T-helper 2 cell treated with Interferon-gamma antibody and Interleukin-4, amounts not matched to agents 5 μg/mL and 100 μg/mL, for 36 hours (primary cell): ENCODE results near the gene TMEM167A.

Experiments
- DNase-seq: peaks from one replicate; pipeline ENCODE4 v3.0.0; 2021; ENCODE audit warnings: low spot score
- H3K27ac Mint-ChIP-seq: one replicate; pipeline ENCODE4 v1.8.0; 2021; ENCODE audit warnings: mild to moderate bottlenecking, mixed read lengths
- H3K27me3 Mint-ChIP-seq: one replicate; pipeline ENCODE4 v1.8.0; 2021; ENCODE audit warnings: low read depth, mixed read lengths
- H3K36me3 Mint-ChIP-seq: one replicate; pipeline ENCODE4 v1.8.0; 2021; ENCODE audit warnings: low read depth, mixed read lengths
- H3K4me1 Mint-ChIP-seq: one replicate; pipeline ENCODE4 v1.8.0; 2021; ENCODE audit warnings: low read depth, mixed read lengths
- H3K4me3 Mint-ChIP-seq: one replicate; pipeline ENCODE4 v1.8.0; 2022; ENCODE audit warnings: mild to moderate bottlenecking, moderate library complexity, mixed read lengths
- H3K9me3 Mint-ChIP-seq: one replicate; pipeline ENCODE4 v1.8.0; 2021; ENCODE audit warnings: mixed read lengths

The TMEM167A gene

GRCh38 chr5:83035373-83036100, 41.7 kb downstream of the TMEM167A start:
- peaks cover 2% of the 10 kb centered on the region for H3K27me3 Mint-ChIP-seq
- H3K36me3 Mint-ChIP-seq: no peaks in the 10 kb centered on the region
- H3K27ac Mint-ChIP-seq: no peak overlapping the region
- no peaks in the 10 kb centered on the region for H3K9me3 Mint-ChIP-seq
- DNase-seq: no peak
- H3K4me1 Mint-ChIP-seq: peaks cover 3% of the 10 kb centered on the region
- H3K4me3 Mint-ChIP-seq: no peak overlapping the region

- peaks cover 3% of the 10 kb centered on the region for H3K4me1 Mint-ChIP-seq
- DNase-seq: no peak
Measured at GRCh38 chr5:83034528-83035207, 42.5 kb downstream of the TMEM167A start.

DNA sequence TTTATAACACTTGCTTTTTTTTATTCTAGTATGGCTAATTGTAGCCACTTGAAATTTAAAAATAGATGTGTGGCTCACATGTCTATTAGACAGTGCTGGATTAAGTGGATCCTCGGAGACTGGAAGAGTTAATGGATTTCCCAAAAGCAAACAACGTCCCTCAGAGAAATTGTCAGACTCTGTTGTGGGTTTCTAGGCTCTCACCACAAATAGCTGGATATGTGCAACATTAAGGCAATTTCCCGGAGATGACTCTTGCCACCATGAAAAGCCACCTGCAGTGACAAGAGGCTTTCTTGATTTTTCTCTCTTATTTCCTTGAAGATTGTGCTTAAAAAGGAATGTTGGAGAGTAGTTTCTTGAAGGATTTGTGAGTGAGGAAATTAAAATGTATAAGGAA, 43.2 kb downstream of the TMEM167A start:
- Mint-ChIP-seq H3K36me3 (no peaks in the 10 kb centered on the region), H3K27ac (no peak overlapping the region), H3K9me3 (no peaks in the 10 kb centered on the region), H3K4me1 (peaks cover 3% of the 10 kb centered on the region), H3K4me3 (no peak overlapping the region), H3K27me3 (peaks cover 2% of the 10 kb centered on the region)
- DNase-seq: no peak

More at GRCh38 chr5:83034528-83035207, 42.5 kb downstream of the TMEM167A start:
- H3K36me3 Mint-ChIP-seq: no peaks in the 10 kb centered on the region
- H3K27me3 Mint-ChIP-seq: peaks cover 2% of the 10 kb centered on the region
- no peak overlapping the region for H3K27ac Mint-ChIP-seq
- no peak overlapping the region for H3K4me3 Mint-ChIP-seq
- no peaks in the 10 kb centered on the region for H3K9me3 Mint-ChIP-seq

GRCh38 chr5:83031381-83031780, 45.8 kb downstream of the TMEM167A start:
- Mint-ChIP-seq H3K27me3 (peaks cover 2% of the 10 kb centered on the region), H3K9me3 (no peaks in the 10 kb centered on the region), H3K27ac (no peak overlapping the region), H3K4me1 (peaks cover 3% of the 10 kb centered on the region), H3K36me3 (no peaks in the 10 kb centered on the region), H3K4me3 (no peak overlapping the region)
- no peak for DNase-seq

DNA sequence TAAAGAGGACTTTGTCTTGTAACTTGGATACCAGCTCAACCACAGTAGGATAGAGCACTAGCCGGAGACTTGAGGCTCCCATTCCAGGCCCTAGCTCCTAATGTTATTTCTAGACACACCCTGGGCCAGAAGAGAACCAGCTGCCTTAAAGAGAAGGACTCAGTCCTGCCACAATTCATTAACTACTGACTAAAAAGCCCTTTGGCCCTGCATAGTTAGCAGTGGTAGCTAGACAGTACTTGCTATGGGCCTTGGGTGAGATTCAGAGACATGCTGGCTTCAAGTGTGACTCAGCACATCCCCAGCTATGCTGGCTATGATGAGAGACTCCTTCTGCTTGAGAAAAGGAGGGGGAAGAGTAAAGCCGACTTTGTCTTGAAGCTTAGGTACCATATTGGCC, 47.3 kb downstream of the TMEM167A start:
- Mint-ChIP-seq H3K4me1 (peaks cover 3% of the 10 kb centered on the region), H3K27ac (no peak overlapping the region), H3K27me3 (peaks cover 2% of the 10 kb centered on the region), H3K36me3 (no peaks in the 10 kb centered on the region), H3K4me3 (no peak overlapping the region), H3K9me3 (no peaks in the 10 kb centered on the region)
- DNase-seq: no peak

- Mint-ChIP-seq H3K4me3 (no peak overlapping the region), H3K27me3 (no peaks in the 10 kb centered on the region), H3K9me3 (no peaks in the 10 kb centered on the region), H3K27ac (no peak overlapping the region), H3K4me1 (peaks cover 1% of the 10 kb centered on the region), H3K36me3 (no peaks in the 10 kb centered on the region)
- no peak for DNase-seq
Measured at GRCh38 chr5:83026930-83027687, 50.1 kb downstream of the TMEM167A start.

DNA sequence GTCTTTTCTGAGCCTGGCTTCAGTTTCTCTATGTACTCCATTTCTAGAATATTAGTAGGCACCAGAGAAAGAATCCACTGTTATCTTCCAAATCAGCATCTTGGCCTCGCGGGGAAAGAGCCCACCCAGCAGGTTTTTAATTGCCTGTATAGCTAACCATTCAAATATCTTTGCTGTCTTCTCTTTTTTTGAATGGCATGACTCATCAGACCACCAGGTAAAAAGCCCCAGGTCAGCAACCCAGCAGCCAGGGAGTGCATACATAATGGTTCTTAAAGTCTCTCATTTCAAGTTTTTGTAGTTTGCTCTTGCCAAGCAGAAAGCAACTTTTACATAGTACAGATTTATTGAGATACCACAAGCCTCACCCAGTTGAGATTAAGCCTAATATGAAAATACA, 50.7 kb downstream of the TMEM167A start:
- Mint-ChIP-seq H3K27ac (no peak overlapping the region), H3K4me1 (no peaks in the 10 kb centered on the region), H3K27me3 (no peaks in the 10 kb centered on the region), H3K36me3 (no peaks in the 10 kb centered on the region), H3K4me3 (no peak overlapping the region), H3K9me3 (no peaks in the 10 kb centered on the region)
- no peak for DNase-seq

DNA sequence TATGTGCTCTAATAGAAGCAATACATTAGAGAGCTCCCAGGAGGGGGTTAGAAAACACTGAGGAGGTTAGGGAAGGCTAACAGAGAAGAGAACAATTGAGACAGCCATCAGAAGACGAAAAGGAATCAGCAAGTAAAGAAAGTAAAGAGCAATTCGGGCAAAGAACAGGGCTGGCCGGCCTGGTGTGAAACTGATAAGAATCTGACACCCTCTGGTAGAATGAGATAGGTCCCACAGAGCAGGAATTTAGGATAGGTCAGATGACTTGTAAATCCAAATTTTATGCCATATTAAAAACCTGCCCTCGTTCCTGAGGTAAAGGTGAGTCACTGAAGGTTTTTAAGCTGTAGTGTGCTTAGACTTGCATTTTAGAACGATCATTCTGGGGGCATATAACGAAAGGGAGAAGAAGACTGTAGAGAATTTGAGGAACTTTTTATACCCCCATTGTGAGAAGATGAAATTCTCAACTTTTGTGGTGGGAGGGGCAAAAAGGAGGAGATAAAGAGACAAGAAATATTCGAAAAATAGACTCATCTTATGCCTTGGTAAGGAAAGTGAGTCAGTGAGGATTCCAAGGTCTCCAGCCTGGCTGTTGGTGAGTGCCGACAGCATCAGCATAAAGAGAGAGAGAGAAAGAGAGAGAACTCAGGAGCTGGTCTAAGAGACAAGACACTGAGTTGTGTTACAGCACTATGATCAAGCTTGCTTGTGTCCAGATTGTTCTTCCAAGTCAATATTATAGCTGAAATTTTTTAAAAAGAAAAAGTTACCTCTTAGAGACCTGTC, 51.3 kb downstream of the TMEM167A start:
- no peak for DNase-seq
- Mint-ChIP-seq H3K27me3 (no peaks in the 10 kb centered on the region), H3K27ac (no peak overlapping the region), H3K4me1 (no peaks in the 10 kb centered on the region), H3K9me3 (no peaks in the 10 kb centered on the region), H3K4me3 (no peak overlapping the region), H3K36me3 (no peaks in the 10 kb centered on the region)

DNA sequence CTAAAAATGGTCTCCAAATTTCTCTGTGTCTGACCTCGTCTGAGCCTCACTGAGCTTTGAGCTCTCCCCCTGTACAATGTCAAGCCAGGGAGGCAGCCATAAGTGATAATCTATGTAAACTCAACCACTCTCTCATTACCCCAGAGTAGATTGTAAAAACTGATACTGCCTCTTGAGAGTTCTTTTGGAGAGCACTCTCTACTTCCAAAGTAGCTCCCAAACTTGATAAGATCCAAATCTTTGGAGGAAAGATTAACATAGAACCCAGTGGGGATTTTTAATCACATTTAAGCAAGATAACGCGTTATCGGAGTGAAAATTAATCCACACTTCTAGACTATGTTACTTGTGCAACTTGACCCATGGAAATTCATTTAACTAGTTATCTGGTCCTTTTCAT, 54.9 kb downstream of the TMEM167A start:
- H3K27me3 Mint-ChIP-seq: no peaks in the 10 kb centered on the region
- no peak overlapping the region for H3K27ac Mint-ChIP-seq
- no peaks in the 10 kb centered on the region for H3K36me3 Mint-ChIP-seq
- DNase-seq: no peak
- no peaks in the 10 kb centered on the region for H3K4me1 Mint-ChIP-seq
- peaks cover 4% of the 10 kb centered on the region for H3K9me3 Mint-ChIP-seq
- no peak overlapping the region for H3K4me3 Mint-ChIP-seq

GRCh38 chr5:83015676-83016075, 61.5 kb downstream of the TMEM167A start:
- no peak for DNase-seq
- Mint-ChIP-seq H3K27me3 (no peaks in the 10 kb centered on the region), H3K4me1 (no peaks in the 10 kb centered on the region), H3K4me3 (no peak overlapping the region), H3K9me3 (peaks cover 4% of the 10 kb centered on the region), H3K27ac (no peak overlapping the region), H3K36me3 (no peaks in the 10 kb centered on the region)

GRCh38 chr5:83011985-83012384, 65.2 kb downstream of the TMEM167A start:
- no peaks in the 10 kb centered on the region for H3K36me3 Mint-ChIP-seq
- H3K4me3 Mint-ChIP-seq: no peak overlapping the region
- no peaks in the 10 kb centered on the region for H3K4me1 Mint-ChIP-seq
- no peaks in the 10 kb centered on the region for H3K9me3 Mint-ChIP-seq
- no peaks in the 10 kb centered on the region for H3K27me3 Mint-ChIP-seq
- no peak overlapping the region for H3K27ac Mint-ChIP-seq
- DNase-seq: no peak

DNA sequence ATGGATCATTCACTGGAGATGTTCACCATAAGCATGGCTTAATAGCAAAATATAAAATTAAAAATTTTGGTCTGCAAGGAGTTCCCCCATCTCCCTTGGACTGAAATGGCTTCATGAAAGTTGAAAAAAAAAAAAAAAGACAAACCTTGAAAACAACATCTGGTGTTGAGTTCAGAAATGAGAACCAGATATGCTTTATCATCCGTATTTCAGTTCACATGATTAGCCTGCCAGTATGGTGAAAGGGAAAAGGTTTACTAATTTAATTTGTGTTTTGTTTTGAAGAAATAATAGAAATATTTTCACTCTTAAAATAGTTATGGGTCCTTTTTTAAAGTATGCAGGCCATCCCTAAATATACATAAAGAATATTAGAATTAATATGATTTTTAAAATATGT, 67.8 kb downstream of the TMEM167A start:
- H3K9me3 Mint-ChIP-seq: no peaks in the 10 kb centered on the region
- no peaks in the 10 kb centered on the region for H3K27me3 Mint-ChIP-seq
- H3K27ac Mint-ChIP-seq: no peak overlapping the region
- H3K4me1 Mint-ChIP-seq: no peaks in the 10 kb centered on the region
- no peak for DNase-seq
- no peaks in the 10 kb centered on the region for H3K36me3 Mint-ChIP-seq
- H3K4me3 Mint-ChIP-seq: no peak overlapping the region

GRCh38 chr5:83007755-83008154, 69.4 kb downstream of the TMEM167A start:
- Mint-ChIP-seq H3K4me3 (no peak overlapping the region), H3K9me3 (no peaks in the 10 kb centered on the region), H3K27me3 (no peaks in the 10 kb centered on the region), H3K27ac (no peak overlapping the region), H3K4me1 (no peaks in the 10 kb centered on the region), H3K36me3 (no peaks in the 10 kb centered on the region)
- no peak for DNase-seq
